Keratinocyte (primary cell): Measurements from ENCODE around the gene PLA2G6. TPM values are rescaled to one million over a fixed set of nuclear protein-coding genes. Genes with fewer than 3 reads are reported as not detected.
"Not testable (repeated sequence)": the region's sequence is repeated elsewhere in the genome, so short reads cannot be mapped to it uniquely, and the experiment has no call there.

Experiments
- DNase-seq: peaks from one replicate; pipeline ENCODE4 v3.0.0-alpha.2; 2011; ENCODE audit warnings: low read depth, missing footprints, low spot score
- FAIRE-seq: peaks from 2 replicates; lab custom pipeline; 2011; peaks lifted over from hg19 to GRCh38; lab: Jason Lieb, UNC
- H2AFZ ChIP-seq: 2 replicates; pipeline ENCODE4 v1.6.0; 2012; ENCODE audit warnings: low read length, control low read depth, inconsistent platforms; ENCODE audit not compliant: control insufficient read depth
- H3K27ac ChIP-seq: 2 replicates; pipeline ENCODE4 v1.5.1; 2011; ENCODE audit warnings: low read length; ENCODE audit not compliant: control insufficient read depth, insufficient read depth
- H3K27me3 ChIP-seq: 3 replicates; pipeline ENCODE4 v1.6.0; 2011; ENCODE audit warnings: low read length; ENCODE audit not compliant: control insufficient read depth, insufficient read depth; ENCODE audit errors: extremely low read depth
- H3K36me3 ChIP-seq, 2 experiments: 2 replicates in 1 of 2; 3 replicates in 1 of 2; pipeline ENCODE4 v1.5.1; 2011; ENCODE audit warnings: low read length in 2 of 2, mild to moderate bottlenecking in 1 of 2; ENCODE audit not compliant: control insufficient read depth in 2 of 2, insufficient read depth in 2 of 2; ENCODE audit errors: extremely low read depth in 1 of 2
- H3K4me1 ChIP-seq: 3 replicates; pipeline ENCODE4 v1.5.1; 2011; ENCODE audit warnings: low read length; ENCODE audit not compliant: control insufficient read depth, insufficient read depth; ENCODE audit errors: extremely low read depth
- H3K4me2 ChIP-seq: 3 replicates; pipeline ENCODE4 v1.6.0; 2011; ENCODE audit warnings: low read depth, low read length; ENCODE audit not compliant: control insufficient read depth, insufficient read depth; ENCODE audit errors: extremely low read depth
- H3K4me3 ChIP-seq, 3 experiments: fragments of 200-600 bp in 1 of 3; sonication (generic) in 1 of 3; 2 replicates in 2 of 3; 3 replicates in 1 of 3; pipeline ENCODE4 v1.5.1; 2011 to 2016; ENCODE audit warnings: low read length in 3 of 3, mild to moderate bottlenecking in 3 of 3, control low read depth in 2 of 3, inconsistent platforms in 1 of 3, low read depth in 1 of 3, mixed read lengths in 1 of 3, mixed run types in 1 of 3, moderate library complexity in 1 of 3; ENCODE audit not compliant: control insufficient read depth in 2 of 3, insufficient read depth in 2 of 3; ENCODE audit errors: extremely low read depth in 1 of 3
- H3K79me2 ChIP-seq: 2 replicates; pipeline ENCODE4 v1.6.0; 2012; ENCODE audit warnings: low read length; ENCODE audit not compliant: control insufficient read depth, insufficient read depth
- H3K9ac ChIP-seq: 3 replicates; pipeline ENCODE4 v1.6.0; 2011; ENCODE audit warnings: low read length; ENCODE audit not compliant: control insufficient read depth, insufficient read depth; ENCODE audit errors: extremely low read depth
- H3K9me1 ChIP-seq: 3 replicates; pipeline ENCODE4 v1.6.0; 2011; ENCODE audit warnings: low read length; ENCODE audit not compliant: control insufficient read depth, insufficient read depth; ENCODE audit errors: extremely low read depth
- H3K9me3 ChIP-seq: 2 replicates; pipeline ENCODE4 v1.5.1; 2012; ENCODE audit warnings: low read depth, low read length; ENCODE audit not compliant: control insufficient read depth
- H4K20me1 ChIP-seq: 3 replicates; pipeline ENCODE4 v1.6.0; 2011; ENCODE audit warnings: low read length; ENCODE audit not compliant: control insufficient read depth, insufficient read depth; ENCODE audit errors: extremely low read depth
- EZH2 ChIP-seq: IDR thresholded peaks from one replicate; pipeline ENCODE4 v1.6.1; 2012; ENCODE audit warnings: inconsistent platforms, mild to moderate bottlenecking, low read length, moderate library complexity
- dilution Hi-C: fragments of 300-500 bp; cut with MboI; formaldehyde crosslinking; loops from one replicate; pipeline ENCODE4 v1.7.0; 2020; ENCODE audit warnings: low sequenced_read_pairs; ENCODE audit not compliant: extremely low pct_ligation_motif_present
- polyA plus RNA-seq, 5 experiments: library from polyadenylated mRNA; depleted of rRNA in 3 of 5; stranded (reverse) in 3 of 5; stranded (forward) in 1 of 5; unstranded in 1 of 5; fragments of >200 nt; gene quantifications; 1 replicate in 1 of 5; 2 replicates in 3 of 5; 3 replicates in 1 of 5; pipeline versions ENCODE4 v1.2.1 to v1.2.3, GENCODE V29; 2011 to 2012; ENCODE audit warnings: missing spikeins in 2 of 5, low read depth in 1 of 5, low replicate concordance in 1 of 5
- TF ChIP-seq, protein P1 (sequence below), 3 experiments: IDR thresholded peaks in 1 of 3; conservative IDR thresholded peaks in 1 of 3; optimal IDR thresholded peaks in 1 of 3; 2 replicates in 2 of 3; 3 replicates in 1 of 3; pipeline versions ENCODE3 to v1.5.1; 2011; ENCODE audit warnings: low read length in 3 of 3, mild to moderate bottlenecking in 3 of 3, moderate library complexity in 2 of 3, control low read depth in 1 of 3, inconsistent platforms in 1 of 3; ENCODE audit not compliant: insufficient read depth in 2 of 3; ENCODE audit errors: extremely low read depth in 1 of 3

Gene PLA2G6
- polyA plus RNA-seq, 1 donor (not counting 4 experiments of a cell fraction or from before 2014, with no cell fraction given), result 5.2 TPM

DNA sequence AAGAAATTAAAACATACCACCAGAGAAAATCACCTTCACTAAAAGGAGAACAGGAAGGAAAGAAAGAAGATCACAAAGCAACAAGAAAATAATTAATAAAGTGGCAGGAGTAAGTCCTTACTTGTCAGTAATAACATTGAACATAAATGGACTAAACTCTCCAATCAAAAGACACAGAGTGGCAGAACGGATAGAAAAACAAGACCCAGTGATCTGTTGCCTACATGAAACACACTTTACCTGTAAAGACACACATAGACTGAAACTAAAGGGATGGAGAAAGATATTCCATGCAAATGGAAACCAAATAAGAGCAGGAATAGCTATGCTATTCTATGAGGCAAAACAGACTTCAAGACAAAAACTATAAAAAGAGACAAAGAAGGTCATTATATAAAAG lies 25.9 kb downstream of the PLA2G6 start:
- TF ChIP-seq, protein P1, sequence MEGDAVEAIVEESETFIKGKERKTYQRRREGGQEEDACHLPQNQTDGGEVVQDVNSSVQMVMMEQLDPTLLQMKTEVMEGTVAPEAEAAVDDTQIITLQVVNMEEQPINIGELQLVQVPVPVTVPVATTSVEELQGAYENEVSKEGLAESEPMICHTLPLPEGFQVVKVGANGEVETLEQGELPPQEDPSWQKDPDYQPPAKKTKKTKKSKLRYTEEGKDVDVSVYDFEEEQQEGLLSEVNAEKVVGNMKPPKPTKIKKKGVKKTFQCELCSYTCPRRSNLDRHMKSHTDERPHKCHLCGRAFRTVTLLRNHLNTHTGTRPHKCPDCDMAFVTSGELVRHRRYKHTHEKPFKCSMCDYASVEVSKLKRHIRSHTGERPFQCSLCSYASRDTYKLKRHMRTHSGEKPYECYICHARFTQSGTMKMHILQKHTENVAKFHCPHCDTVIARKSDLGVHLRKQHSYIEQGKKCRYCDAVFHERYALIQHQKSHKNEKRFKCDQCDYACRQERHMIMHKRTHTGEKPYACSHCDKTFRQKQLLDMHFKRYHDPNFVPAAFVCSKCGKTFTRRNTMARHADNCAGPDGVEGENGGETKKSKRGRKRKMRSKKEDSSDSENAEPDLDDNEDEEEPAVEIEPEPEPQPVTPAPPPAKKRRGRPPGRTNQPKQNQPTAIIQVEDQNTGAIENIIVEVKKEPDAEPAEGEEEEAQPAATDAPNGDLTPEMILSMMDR (optimal IDR thresholded peaks at IDR 0.05 in 1 of 3, IDR thresholded peaks at IDR 0.05 in 1 of 3, conservative IDR thresholded peaks at IDR 0.05 in 1 of 3; ENCODE audit: extremely low read depth in 1 of 3, insufficient read depth in 2 of 3, low read length in 3 of 3), result no peak
- no peak for TF ChIP-seq EZH2
- H3K9me1 ChIP-seq, result peaks cover 2% of the 10 kb centered on the region
- H3K9ac ChIP-seq, result no peak overlapping the region
- dilution Hi-C loops, result no loop called here
- no peak overlapping the region for H3K4me2 ChIP-seq
- FAIRE-seq, result no peak
- no peaks in the 10 kb centered on the region for H3K27me3 ChIP-seq
- no peaks in the 10 kb centered on the region for H3K79me2 ChIP-seq
- H3K4me1 ChIP-seq, result peaks cover 11% of the 10 kb centered on the region
- no peak overlapping the region for H3K4me3 ChIP-seq
- H3K9me3 ChIP-seq, result no peaks in the 10 kb centered on the region
- H4K20me1 ChIP-seq, result no peaks in the 10 kb centered on the region
- no peak overlapping the region for H2AFZ ChIP-seq
- H3K27ac ChIP-seq, result no peak overlapping the region
- no peaks in the 10 kb centered on the region for H3K36me3 ChIP-seq
- DNase-seq, result no peak

DNA sequence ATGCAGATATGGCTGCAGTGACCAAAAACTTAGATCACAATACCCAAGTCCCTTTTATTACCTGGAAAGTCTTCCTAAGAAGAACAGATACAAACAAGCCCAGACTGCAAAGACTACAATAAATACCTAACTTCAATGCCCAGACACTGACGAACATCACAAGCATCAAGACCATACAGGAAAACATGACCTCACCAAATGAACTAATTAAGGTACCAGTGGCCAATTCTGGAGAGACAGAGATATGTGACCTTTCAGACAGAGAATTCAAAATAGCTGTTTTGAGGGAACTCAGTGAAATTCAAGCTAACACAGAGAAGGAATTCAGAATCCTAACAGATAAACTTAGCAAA lies 27.1 kb downstream of the PLA2G6 start:
- H3K9ac ChIP-seq, DNase-seq, H3K4me3 ChIP-seq, H3K27ac ChIP-seq, H4K20me1 ChIP-seq, H3K9me1 ChIP-seq, H3K27me3 ChIP-seq, H3K36me3 ChIP-seq, dilution Hi-C loops, H3K4me2 ChIP-seq, H3K9me3 ChIP-seq, H2AFZ ChIP-seq, H3K79me2 ChIP-seq: not testable (repeated sequence)
- peak; percentile 56 for FAIRE-seq
- H3K4me1 ChIP-seq, result peaks cover 11% of the 10 kb centered on the region

- H3K4me3 ChIP-seq, result no peak overlapping the region
- no peaks in the 10 kb centered on the region for H4K20me1 ChIP-seq
- H3K27me3 ChIP-seq, result no peaks in the 10 kb centered on the region
- H3K79me2 ChIP-seq, result no peaks in the 10 kb centered on the region
- peaks cover 11% of the 10 kb centered on the region for H3K4me1 ChIP-seq
- TF ChIP-seq, protein P1 (optimal IDR thresholded peaks at IDR 0.05 in 1 of 3, IDR thresholded peaks at IDR 0.05 in 1 of 3, conservative IDR thresholded peaks at IDR 0.05 in 1 of 3; ENCODE audit: extremely low read depth in 1 of 3, insufficient read depth in 2 of 3, low read length in 3 of 3), result peak in 2 of 3 experiments; percentile 23 to 25
- no peak for TF ChIP-seq EZH2
- no peak overlapping the region for H3K4me2 ChIP-seq
- dilution Hi-C loops, result no loop called here
- no peak overlapping the region for H3K27ac ChIP-seq
- peaks cover 2% of the 10 kb centered on the region for H3K9me1 ChIP-seq
- H3K9ac ChIP-seq, result no peak overlapping the region
- H2AFZ ChIP-seq, result peak overlapping the region; percentile 19
- no peaks in the 10 kb centered on the region for H3K36me3 ChIP-seq
- DNase-seq (no peak), FAIRE-seq (no peak)
- no peaks in the 10 kb centered on the region for H3K9me3 ChIP-seq
These were observed 27.6 kb downstream of the PLA2G6 start for GRCh38 chr22:38153821-38154562.
